HG02981 (cell line): ENCODE data around the gene ATP6V1B1.

Experiments
- ATAC-seq: cut with Tn5 transposase; IDR thresholded peaks from one replicate; pipeline ENCODE4 v1.9.1; 2021; ENCODE audit warnings: mild to moderate bottlenecking, moderate library complexity; ENCODE audit not compliant: unreplicated experiment

ATP6V1B1 gene

DNA sequence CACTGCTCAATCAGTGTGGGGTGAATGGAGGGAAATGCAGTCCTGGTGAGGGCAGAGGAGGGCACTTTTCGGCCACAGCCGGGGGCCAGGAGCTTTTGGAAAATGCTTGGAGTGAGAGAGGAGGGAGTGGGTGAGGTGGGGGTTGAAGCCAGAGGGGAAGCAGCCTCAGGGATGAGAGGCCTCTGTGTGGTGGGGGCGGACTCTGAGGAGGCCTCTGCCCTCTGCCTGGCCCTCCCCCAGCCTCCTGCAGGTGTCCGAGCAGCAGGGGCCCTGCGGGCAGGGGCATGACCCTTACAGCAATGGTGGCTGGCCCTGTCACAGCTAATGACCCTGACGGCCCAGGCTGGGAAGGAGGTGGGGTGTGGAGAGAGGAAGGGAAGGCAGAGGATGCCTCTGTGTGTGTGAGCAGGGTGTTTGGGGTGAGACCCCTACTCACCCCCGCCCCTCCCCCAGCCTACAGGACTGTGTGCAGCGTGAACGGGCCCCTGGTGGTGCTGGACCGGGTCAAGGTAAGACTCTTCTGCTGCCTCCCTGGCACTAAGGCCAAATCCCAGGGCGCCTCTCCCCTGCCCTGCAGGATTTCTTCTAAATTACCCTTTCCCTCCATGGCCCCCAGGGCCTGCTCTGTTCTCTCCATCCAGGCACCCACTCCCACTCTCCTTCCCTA lies 7.6 kb downstream of the ATP6V1B1 start:
- no peak for ATAC-seq

DNA sequence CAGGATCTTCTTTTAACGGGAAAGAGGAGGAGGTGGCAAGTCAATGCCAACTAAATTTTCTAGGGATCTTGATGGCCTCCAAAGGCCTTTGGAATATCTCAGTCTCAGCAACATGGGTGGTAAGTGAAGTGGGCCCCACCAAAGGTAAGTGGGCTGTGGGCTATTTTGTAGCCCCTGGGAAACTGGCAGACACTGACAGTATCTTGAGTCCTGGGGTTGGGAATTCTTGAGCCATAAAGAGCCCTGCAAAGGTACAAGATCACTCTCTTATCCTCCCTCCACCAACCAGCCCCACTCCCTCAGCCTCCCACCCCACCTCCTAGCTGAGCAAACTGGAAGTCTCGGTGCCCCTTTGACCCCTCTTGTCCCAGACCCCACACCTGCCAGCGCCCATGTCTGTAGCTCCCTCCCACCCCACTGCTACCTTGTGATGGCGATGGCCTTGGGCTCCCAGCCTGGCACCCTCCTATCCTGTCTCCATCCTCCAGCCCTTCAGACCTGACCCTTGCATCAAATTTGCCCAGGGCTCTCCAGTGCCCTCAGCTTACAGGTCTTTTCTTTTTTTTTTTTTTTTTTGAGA lies 8.5 kb downstream of the ATP6V1B1 start:
- no peak for ATAC-seq

DNA sequence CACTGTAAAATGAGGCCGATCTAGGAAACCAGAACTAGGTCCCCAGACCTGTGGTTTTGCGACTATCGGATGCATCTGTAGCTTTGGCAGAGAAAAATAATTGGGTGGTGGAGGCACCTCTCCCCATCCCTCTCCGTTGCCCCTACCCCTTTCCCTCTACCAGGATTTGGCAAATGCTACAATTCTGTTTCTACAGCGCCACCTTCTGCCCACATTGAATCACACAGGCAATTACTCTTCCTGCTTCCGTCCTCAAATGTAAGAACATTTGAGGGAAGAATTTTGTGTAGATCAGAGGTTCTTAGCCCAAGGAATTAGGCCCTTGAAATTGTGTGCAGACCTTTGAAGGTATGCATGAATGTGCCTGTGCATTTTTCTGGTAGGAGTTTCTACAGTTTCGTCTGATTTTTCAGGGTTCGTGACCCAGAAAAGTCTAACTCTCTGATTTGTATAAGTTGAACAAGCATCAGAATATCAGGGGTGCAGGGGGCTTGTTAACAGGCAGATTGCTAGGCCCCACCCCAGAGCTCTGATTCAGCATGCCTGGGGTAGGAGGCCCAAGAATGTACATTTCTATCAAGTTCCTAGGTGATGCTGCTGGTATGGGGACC lies 11.2 kb downstream of the ATP6V1B1 start:
- no peak for ATAC-seq

DNA sequence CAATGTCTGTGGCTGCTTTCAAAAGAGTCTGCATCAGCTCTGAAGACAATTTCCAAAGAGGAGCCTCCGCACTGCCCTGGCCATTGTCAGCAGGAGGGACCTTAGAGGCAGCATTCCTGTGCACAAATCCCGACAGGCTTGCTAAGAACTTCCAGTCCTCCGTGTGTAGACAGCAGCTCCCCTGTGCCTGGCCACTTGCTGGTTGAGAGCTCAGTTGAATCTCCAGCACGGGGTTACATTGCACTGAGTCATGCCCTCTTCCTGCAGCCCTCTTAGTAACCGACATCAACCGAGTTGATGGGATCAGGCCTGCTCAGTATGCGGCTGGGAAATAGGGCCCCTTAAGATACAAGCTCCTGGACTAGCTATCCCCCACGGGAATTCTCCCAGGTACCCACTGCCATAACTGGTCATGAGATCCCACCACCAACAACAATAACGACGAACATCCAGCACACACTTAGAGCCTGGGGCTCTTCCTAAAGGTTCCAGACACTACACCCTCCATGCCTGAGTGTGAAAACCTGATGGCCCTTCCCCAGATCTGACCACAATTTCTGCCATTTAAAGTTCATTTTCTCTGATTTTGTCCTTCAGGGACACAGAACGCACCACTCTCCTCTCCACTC lies 12.0 kb downstream of the ATP6V1B1 start:
- ATAC-seq = no peak

DNA sequence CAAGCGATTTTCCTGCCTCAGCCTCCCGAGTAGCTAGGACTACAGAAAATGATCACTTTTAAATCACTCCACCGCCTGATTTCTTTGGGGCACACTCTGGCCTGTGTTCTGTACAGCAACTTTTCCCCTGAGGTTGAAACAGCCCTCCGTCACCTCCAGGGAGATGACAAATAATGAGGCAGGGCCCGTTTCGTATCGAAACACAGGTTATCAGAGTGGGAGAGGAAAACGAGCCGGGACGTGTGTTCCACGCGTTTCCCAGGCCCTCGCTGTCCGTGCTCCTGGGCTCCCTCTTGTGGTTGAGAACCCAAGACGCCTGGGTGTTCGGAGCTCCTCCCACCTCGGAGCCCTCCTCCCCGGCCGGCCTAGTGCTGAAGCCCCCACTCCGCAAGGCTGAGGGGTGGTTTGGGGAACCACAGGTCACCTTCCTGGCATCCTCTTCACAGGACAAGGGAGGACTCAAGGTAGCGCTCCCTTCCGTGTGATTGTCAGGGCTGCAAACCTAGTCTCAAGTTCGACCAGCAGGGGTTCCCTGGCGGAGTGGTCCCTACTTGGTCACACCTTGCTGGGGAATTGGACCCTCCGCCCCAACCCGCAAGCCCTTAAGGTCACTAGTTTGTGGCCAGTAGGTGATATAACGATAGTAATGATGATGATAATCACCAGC lies 12.8 kb downstream of the ATP6V1B1 start:
- peak; percentile 85 for ATAC-seq

DNA sequence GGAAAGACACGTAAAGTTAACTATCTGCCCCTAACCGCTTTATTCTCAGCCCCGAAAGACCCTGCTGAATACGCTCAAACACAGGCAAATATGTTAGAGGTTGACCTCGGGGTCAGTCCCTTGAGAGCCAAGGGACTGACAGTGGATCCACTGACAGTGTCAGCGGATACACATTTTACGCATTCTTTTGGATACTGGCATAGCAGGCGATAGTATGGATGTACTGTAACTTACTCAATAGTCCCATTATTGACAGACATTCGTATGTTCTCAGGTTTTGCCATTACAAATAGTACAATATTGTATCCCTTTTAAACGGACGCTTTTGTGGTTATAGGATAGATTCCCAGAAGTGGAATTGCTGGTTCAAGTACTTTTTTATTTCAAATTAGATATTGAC lies 13.4 kb downstream of the ATP6V1B1 start:
- ATAC-seq = no peak

DNA sequence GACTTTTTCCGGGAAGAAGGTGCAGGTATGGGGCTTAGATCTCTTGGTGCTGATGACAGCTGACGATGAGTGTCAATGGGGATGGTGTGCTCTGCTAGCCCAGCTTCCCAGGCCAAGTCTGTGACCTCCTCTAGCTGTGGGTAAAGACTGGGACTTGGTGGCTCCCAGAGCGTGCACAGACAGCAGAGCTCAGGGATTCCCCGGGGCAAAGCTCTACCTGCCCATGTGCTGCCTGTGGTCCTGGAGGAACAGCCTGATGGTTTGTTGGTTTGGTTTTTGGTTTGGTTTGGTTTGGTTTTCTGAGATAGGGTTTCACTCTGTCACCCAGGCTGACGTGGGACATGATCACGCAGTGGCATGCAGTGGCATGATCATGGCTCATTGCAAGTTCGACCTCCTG lies 19.2 kb downstream of the ATP6V1B1 start:
- no peak for ATAC-seq

DNA sequence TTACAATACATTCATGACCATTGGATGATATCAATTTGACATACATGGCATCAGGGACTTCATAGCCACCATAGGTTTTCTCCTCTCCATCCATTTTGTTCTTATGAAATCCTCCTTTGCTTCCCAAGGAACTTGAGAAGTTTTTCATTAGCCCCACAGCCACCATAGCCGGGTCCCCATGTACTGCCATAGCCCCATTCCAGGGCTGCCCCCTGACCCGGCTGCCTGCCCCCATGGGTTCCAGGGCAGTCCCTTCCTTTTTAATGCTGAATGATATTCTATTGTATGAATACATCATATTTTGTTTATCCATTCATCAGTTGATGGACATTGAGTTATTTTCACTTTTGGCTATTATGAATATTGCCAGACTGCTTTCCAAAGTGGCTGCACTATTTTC lies 20.4 kb downstream of the ATP6V1B1 start:
- no peak for ATAC-seq

DNA sequence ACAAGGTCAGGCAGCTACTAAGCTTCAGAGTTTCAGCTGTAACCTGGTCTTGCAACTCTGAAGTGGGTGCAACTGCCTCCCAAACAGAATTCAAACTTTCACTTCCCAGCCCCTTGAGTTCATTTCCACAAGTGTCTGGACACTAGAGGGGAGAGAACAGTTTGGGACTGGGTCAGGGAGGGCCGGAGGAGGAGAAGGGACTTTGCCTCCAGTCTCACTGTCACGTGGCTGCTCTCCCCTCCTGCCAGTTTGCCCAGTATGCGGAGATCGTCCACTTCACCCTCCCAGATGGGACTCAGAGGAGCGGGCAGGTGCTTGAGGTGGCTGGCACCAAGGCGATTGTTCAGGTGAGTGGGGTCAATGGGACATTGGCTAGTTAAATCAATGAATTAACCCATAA lies 22.1 kb downstream of the ATP6V1B1 start:
- ATAC-seq = no peak

DNA sequence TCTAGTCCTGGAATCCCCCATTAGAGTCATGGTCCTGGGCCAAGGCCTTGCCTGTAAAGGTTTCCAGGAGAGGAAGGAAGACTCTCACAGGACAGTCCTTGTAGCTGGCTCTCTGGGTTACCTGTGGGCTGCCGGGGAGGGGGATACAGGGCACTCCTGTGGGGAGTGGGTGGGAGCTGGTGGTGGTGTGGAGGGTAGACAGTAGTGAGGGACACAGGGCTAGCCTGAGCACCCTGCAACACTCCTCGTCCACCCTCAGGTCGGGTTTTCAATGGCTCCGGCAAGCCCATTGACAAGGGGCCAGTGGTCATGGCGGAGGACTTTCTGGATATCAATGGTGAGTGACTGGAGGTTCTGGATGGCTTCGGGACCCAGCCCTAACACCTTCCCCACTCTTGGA lies 23.1 kb downstream of the ATP6V1B1 start:
- ATAC-seq = no peak

DNA sequence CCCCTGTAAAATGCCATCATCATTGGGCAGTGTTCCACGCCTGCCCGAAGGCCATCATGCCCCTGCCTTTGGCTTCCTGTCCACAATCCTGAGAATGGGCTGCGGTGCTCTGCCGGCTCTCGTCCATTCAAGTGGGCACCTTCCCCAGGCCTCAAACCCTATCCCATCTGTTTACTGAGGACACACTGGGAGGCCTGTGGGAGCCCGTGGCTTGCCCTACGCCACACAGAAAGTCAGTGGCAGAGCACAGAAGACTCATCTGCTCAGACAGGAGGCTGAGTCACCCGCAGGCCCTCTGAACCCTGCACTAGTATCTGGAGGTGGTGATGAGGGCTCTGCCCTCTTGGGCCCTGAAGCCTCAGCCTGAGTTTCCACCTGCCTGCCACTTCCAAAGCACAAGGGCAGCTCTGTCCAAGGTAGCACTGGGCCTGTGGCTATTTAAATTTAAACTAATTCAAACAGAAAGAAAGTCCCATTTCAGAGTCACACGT lies 23.6 kb downstream of the ATP6V1B1 start:
- no peak for ATAC-seq

DNA sequence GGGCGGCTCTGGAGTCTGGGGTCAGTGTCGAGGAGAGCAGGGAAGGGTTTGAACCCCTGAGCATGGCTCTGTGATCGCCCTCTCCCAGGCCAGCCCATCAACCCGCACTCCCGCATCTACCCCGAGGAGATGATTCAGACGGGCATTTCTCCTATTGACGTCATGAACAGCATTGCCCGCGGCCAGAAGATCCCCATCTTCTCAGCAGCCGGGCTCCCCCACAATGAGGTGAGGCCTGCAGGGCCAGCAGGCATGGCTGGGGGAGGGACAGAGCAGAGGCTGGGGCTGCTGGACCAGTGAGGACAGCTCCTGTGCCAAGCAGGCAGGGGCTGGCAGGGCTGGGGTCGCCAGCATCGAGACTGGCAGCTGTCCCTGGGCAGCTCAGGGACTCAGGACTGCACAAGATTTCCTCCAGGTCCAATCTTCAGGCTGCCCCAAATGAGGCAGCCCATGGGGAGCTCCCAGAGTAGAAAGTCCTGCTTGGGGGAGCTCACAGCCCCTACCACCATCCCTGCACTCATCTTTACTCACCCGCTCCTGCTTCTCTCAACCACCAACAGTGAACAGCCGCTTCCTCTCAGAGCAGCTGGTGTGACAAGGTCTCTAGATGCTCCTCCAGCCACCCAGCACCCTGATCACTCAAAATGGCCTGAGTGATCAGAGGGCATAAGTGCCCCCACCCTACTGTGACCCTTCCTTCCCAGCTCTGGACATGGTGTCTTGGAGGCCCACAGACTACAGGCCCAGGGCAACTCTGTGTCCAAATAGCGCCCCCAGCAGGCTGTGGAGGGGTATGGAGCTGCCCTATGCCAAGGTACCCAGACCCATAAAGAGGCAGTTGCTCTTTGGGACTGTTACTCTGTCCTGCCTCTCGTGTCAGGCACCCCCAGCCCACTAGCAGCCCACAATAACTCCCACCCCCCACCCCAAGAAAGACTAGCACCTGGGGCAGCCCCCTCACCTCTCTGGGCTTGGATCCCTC lies 24.4 kb downstream of the ATP6V1B1 start:
- ATAC-seq = no peak

DNA sequence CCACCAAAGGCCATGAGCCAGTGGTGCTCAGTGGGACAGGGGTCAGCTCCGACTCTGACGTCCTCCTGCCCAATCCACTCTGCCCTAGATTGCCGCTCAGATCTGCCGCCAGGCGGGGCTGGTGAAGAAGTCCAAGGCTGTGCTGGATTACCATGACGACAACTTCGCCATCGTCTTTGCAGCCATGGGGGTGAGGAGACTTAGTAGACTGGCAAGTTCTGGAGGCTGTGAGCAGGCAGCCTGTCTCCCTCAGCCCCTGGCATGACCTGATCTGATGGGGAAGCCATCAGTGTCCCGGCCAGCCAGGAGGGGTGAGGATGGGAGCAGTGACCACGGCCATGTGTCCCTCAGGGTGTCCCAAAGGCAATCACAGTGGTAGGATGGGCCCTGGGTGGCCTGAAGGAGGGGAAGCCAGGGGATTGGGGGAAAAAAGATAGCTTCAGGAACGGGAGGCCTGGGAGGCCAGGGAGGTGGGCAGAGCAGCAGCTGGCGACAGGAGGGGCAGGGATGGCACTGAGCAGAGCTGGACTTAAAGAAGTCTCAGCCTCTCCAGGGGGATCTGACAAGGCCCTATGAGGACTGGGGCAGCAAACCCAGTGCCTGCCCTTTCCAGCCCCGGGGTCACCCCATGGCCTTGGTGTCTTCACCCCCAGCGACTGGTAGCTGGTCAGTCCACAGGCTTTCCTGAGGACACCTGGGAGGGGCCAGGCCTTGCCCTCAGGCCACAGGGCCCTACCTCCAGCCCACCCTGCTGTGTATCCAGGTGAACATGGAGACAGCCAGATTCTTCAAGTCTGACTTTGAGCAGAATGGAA lies 25.3 kb downstream of the ATP6V1B1 start:
- no peak for ATAC-seq

DNA sequence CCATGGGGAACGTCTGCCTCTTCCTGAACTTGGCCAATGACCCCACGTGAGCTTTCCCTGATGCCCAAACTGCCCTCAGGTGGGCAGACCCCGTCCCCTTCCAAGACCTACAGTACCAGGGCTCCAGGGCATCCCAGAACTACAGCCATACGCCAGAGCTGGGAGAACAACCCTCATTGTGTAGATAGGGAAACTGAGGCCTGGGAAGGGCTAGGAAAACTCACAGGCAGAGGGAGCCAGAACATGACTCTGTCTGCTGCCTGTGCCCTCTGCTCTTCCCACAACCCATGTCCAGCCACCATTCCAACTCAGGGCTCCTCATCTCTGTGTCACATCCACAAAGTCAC lies 25.9 kb downstream of the ATP6V1B1 start:
- no peak for ATAC-seq

DNA sequence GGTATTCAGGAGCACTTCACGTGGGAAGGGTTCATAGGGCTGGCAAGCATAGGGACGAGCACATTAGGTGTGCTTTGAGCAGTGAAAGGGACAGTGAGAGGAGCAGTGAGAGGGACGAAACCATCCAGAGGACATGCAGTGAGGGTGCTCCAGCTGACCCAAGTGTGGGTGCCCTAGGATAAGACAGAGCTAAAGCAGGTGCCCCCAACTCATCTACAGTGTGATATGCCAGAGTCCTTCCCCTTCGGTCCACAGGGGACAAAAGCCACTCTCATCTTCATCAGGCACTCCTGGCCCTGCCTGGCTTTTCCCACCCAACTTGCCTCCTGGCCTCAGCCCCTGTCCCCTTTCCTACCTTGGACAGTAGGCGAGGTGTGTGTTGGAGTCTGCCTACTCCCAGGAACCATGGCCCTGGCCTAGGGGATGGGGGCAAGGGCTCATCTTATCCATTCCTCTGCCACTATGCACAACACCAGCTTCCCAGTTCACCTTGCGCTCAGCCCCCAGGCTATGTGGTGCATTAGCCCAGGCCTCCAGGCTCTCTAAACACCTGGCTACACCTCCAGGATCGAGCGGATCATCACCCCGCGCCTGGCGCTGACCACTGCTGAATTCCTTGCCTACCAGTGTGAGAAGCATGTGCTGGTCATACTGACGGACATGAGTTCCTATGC lies 26.6 kb downstream of the ATP6V1B1 start:
- ATAC-seq = no peak

DNA sequence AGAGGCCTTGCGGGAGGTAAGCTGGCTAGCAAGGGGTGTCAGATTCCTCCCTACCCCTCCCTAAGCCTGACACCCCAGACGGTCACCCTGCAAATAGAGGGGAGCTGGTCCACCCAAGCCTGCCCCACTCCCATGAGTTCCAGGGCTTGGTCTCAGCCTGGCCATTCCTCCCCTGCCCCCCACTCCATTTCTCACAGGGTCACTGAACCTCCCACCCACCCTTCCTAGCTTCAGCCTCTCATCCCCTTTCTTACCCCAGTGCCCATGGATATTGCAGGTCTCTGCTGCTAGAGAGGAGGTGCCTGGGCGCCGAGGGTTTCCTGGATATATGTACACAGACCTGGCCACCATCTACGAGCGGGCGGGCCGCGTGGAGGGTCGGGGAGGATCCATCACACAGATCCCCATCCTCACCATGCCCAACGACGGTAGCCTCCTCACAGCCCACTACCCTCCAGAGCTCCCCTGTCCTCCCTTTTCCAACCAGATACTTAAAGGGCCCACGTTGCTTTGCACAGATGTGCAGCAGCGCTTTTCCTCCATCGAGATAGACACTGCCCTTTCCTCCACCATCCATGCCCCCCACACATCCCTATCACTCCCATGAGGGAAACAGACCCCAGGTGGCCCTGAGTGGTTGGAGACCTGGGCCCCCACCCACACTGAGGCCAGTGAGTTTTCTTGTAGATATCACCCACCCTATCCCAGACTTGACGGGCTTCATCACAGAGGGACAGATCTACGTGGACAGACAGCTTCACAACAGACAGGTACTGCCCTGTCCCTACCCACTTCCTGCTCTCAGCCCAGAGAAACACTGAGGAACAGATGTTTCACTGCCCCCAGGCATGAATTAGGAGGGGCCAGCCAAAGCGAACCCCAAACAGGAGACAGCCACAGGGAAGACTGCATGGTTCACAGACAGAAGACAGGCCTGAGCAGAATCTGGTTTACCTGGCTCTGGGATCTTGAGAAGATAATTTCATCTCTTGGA lies 27.5 kb downstream of the ATP6V1B1 start:
- ATAC-seq = no peak

DNA sequence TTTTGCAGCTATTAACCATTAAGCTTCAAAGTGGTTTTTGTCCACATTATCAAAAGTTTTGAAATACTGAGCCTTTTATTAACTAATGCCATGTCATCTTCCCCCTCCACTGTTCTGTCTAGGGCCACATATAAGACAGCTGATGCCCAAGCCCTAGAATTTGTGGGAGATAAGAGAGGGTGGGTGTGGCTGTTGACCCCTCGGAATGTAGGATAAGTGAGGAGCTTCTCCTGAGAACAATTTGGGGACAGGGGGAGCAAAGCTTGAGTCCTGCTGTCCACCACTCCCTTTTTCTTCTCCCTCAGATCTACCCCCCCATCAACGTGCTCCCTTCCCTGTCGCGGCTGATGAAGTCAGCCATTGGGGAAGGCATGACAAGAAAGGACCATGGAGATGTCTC lies 28.4 kb downstream of the ATP6V1B1 start:
- ATAC-seq = no peak
